ENCODE results near the gene TBXA2R.

Gene TBXA2R

GRCh38 chr19:3623716-3624115 lies 17.0 kb upstream of the TBXA2R start:
- Mint-ChIP-seq H3K4me1 (peaks cover 29% of the 10 kb centered on the region), H3K36me3 (ENCODE audit: low read depth) (peaks cover 9% of the 10 kb centered on the region), H3K4me3 (no peak overlapping the region), H3K27ac (no peak overlapping the region), H3K27me3 (ENCODE audit: low read depth, poor library complexity) (peaks cover 5% of the 10 kb centered on the region), H3K9me3 (no peaks in the 10 kb centered on the region)
- TF ChIP-seq, protein P1, sequence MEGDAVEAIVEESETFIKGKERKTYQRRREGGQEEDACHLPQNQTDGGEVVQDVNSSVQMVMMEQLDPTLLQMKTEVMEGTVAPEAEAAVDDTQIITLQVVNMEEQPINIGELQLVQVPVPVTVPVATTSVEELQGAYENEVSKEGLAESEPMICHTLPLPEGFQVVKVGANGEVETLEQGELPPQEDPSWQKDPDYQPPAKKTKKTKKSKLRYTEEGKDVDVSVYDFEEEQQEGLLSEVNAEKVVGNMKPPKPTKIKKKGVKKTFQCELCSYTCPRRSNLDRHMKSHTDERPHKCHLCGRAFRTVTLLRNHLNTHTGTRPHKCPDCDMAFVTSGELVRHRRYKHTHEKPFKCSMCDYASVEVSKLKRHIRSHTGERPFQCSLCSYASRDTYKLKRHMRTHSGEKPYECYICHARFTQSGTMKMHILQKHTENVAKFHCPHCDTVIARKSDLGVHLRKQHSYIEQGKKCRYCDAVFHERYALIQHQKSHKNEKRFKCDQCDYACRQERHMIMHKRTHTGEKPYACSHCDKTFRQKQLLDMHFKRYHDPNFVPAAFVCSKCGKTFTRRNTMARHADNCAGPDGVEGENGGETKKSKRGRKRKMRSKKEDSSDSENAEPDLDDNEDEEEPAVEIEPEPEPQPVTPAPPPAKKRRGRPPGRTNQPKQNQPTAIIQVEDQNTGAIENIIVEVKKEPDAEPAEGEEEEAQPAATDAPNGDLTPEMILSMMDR (IDR thresholded peaks at IDR 0.05) = no peak
- DNase-seq = no peak

GRCh38 chr19:3622224-3622623 lies 15.5 kb upstream of the TBXA2R start:
- Mint-ChIP-seq H3K27ac (peak overlapping the region; percentile 83), H3K9me3 (no peaks in the 10 kb centered on the region), H3K27me3 (ENCODE audit: low read depth, poor library complexity) (peaks cover 5% of the 10 kb centered on the region), H3K4me1 (peaks cover 35% of the 10 kb centered on the region), H3K36me3 (ENCODE audit: low read depth) (peaks cover 9% of the 10 kb centered on the region), H3K4me3 (peak overlapping the region; percentile 40)
- no peak for DNase-seq
- TF ChIP-seq, protein P1 (IDR thresholded peaks at IDR 0.05) = no peak

- Mint-ChIP-seq H3K4me1 (peaks cover 34% of the 10 kb centered on the region), H3K9me3 (no peaks in the 10 kb centered on the region), H3K36me3 (ENCODE audit: low read depth) (peaks cover 9% of the 10 kb centered on the region), H3K27ac (no peak overlapping the region), H3K27me3 (ENCODE audit: low read depth, poor library complexity) (peaks cover 5% of the 10 kb centered on the region), H3K4me3 (no peak overlapping the region)
- TF ChIP-seq, protein P1 (IDR thresholded peaks at IDR 0.05) = no peak
- no peak for DNase-seq
Observed at GRCh38 chr19:3621689-3622088, 15.0 kb upstream of the TBXA2R start.

- TF ChIP-seq, protein P1 (IDR thresholded peaks at IDR 0.05) = no peak
- Mint-ChIP-seq H3K4me1 (peaks cover 26% of the 10 kb centered on the region), H3K27ac (no peak overlapping the region), H3K4me3 (no peak overlapping the region), H3K27me3 (ENCODE audit: low read depth, poor library complexity) (peaks cover 3% of the 10 kb centered on the region), H3K36me3 (ENCODE audit: low read depth) (peaks cover 9% of the 10 kb centered on the region), H3K9me3 (no peaks in the 10 kb centered on the region)
- no peak for DNase-seq
Observed at GRCh38 chr19:3620817-3621547, 14.3 kb upstream of the TBXA2R start.

DNA sequence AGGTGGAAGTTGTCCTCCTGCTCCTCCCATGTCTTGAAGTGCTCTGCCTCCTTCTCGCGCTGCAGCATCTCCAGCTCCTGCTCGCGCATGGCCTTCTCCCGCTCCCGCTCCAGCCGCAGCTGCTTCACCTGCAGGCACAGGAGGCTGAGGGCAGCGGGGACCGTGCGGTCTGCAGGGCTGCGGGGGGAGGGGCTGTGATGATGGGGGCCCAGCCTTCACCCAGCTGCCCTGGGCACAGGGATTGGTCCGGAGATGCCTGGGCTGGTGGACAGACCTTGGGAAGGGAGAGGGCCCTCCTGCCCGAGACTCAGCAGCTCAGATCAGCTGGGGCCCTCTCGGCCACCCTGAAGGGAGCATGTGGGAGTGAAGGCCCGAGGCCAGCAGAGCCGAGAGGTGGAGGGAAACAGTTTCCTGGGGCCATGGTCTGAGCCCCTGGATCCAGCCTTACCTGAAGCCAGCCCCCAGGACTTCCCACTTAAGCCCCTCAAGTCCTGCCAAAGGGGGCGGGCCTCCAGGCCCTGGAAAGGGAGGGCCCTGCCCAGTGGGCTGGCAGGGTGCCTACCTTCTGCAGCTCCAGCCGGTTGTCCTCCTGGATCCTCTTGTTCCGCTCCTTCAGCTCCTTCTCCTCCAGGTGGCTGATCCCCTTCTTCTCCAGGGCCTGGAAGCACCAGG lies 13.6 kb upstream of the TBXA2R start:
- H3K36me3 Mint-ChIP-seq (ENCODE audit: low read depth) = peaks cover 9% of the 10 kb centered on the region

More for the DNA sequence above, 13.6 kb upstream of the TBXA2R start:
- TF ChIP-seq, protein P1 (IDR thresholded peaks at IDR 0.05) = no peak
- no peak for DNase-seq
- peaks cover 19% of the 10 kb centered on the region for H3K4me1 Mint-ChIP-seq
- no peak overlapping the region for H3K4me3 Mint-ChIP-seq
- H3K27ac Mint-ChIP-seq = no peak overlapping the region
- H3K9me3 Mint-ChIP-seq = no peaks in the 10 kb centered on the region
- peaks cover 3% of the 10 kb centered on the region for H3K27me3 Mint-ChIP-seq (ENCODE audit: low read depth, poor library complexity)

Measured in nephron progenitor cell (in vitro differentiated cells).